HL-60 (cell line): ENCODE measurements around the gene HACD2.

Experiments used
- DNase-seq, 2 experiments: peaks; one replicate each; pipeline ENCODE4 v3.0.0-alpha.2; 2010 to 2020; ENCODE audit warnings: low read depth in 1 of 2, low spot score in 1 of 2
- H3K27ac ChIP-seq: fragments of 250-450 bp; sonication (Bioruptor Pico); replicated peaks from 2 replicates; pipeline ENCODE4 v1.5.1; 2020; ENCODE audit warnings: mild to moderate bottlenecking, moderate library complexity
- H3K27me3 ChIP-seq: fragments of 250-450 bp; sonication (Bioruptor Pico); 2 replicates; pipeline ENCODE4 v1.5.1; 2021; ENCODE audit warnings: mild to moderate bottlenecking, moderate library complexity; ENCODE audit not compliant: insufficient read depth, poor library complexity, severe bottlenecking
- H3K4me3 ChIP-seq: replicated peaks from 2 replicates; pipeline ENCODE4 v1.5.1; 2011; ENCODE audit warnings: mild to moderate bottlenecking, control low read depth, low read length; ENCODE audit not compliant: insufficient read depth
- GABPA ChIP-seq: IDR thresholded peaks from 2 replicates; pipeline ENCODE4 v1.6.1; 2012; ENCODE audit warnings: low read depth
- POLR2AphosphoS5 ChIP-seq: IDR thresholded peaks from 2 replicates; pipeline ENCODE4 v1.6.1; 2012; ENCODE audit warnings: low read depth
- SPI1 ChIP-seq: IDR thresholded peaks from 2 replicates; pipeline ENCODE4 v1.6.1; 2012; ENCODE audit warnings: low read depth, mild to moderate bottlenecking, borderline replicate concordance
- TF ChIP-seq, protein P1 (sequence below): IDR thresholded peaks from one replicate; pipeline ENCODE4 v1.5.1; 2011; ENCODE audit warnings: low read length, control low read depth, inconsistent platforms; ENCODE audit not compliant: insufficient read depth
- TF ChIP-seq, protein P2 (sequence below): IDR thresholded peaks from 2 replicates; pipeline ENCODE4 v1.6.1; 2012; ENCODE audit warnings: low read depth; ENCODE audit not compliant: insufficient replicate concordance

HACD2 gene

DNA sequence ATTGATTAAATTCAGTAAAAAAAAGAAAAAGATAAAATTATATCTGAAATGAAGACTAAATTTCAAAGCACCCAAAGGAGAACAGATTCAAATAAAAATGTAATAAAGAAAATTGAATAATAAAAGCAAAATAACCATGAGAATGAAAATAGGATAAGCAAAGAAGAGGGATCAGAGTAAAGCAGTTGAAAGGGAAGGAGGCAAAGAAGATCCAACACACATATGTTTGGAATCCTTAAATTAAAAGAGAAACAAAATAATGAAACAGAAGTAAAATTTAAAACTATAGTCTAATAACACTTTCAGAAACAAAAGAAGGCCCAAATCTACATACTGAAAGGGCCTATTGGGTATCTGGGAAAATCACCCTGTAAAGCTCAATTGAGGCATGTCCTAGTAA is 32.1 kb downstream of the HACD2 start:
- H3K4me3 ChIP-seq: no peak overlapping the region
- no peak overlapping the region for H3K27ac ChIP-seq
- DNase-seq: no peak
- no peaks in the 10 kb centered on the region for H3K27me3 ChIP-seq
- TF ChIP-seq, protein P1, sequence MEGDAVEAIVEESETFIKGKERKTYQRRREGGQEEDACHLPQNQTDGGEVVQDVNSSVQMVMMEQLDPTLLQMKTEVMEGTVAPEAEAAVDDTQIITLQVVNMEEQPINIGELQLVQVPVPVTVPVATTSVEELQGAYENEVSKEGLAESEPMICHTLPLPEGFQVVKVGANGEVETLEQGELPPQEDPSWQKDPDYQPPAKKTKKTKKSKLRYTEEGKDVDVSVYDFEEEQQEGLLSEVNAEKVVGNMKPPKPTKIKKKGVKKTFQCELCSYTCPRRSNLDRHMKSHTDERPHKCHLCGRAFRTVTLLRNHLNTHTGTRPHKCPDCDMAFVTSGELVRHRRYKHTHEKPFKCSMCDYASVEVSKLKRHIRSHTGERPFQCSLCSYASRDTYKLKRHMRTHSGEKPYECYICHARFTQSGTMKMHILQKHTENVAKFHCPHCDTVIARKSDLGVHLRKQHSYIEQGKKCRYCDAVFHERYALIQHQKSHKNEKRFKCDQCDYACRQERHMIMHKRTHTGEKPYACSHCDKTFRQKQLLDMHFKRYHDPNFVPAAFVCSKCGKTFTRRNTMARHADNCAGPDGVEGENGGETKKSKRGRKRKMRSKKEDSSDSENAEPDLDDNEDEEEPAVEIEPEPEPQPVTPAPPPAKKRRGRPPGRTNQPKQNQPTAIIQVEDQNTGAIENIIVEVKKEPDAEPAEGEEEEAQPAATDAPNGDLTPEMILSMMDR: no peak
- TF ChIP-seq GABPA: no peak
- TF ChIP-seq POLR2AphosphoS5: no peak

DNA sequence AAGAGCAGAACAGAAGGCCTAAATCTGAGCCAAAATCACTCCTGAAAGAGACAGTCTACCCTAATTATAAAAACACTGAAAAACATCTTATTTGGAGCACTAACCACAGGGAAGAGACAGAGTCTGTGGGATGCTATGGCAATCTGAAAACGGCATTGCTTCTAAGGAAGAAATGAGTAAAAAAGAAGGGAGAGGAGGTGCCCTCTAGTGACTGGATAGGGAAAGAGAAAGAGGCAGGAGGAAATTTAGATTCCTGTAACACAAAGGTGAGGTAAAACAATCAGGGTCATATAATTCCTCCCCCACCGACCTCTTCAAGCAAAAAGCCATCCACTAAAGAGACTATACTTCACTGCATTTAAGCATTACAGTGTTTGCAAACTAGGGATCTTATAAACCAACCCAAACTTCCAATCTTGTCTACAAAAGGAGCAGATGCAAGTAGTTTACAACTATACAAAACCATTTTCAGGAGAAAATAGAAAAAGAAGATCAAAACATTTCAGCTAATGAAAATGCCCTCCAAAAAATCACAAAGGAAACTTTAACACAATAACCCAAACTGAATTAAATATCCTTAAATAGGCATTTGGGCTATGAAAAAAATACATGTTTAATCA is 32.6 kb downstream of the HACD2 start:
- Histone ChIP-seq H3K4me3 (no peak overlapping the region), H3K27ac (no peak overlapping the region), H3K27me3 (no peaks in the 10 kb centered on the region)
- TF ChIP-seq, protein P2, sequence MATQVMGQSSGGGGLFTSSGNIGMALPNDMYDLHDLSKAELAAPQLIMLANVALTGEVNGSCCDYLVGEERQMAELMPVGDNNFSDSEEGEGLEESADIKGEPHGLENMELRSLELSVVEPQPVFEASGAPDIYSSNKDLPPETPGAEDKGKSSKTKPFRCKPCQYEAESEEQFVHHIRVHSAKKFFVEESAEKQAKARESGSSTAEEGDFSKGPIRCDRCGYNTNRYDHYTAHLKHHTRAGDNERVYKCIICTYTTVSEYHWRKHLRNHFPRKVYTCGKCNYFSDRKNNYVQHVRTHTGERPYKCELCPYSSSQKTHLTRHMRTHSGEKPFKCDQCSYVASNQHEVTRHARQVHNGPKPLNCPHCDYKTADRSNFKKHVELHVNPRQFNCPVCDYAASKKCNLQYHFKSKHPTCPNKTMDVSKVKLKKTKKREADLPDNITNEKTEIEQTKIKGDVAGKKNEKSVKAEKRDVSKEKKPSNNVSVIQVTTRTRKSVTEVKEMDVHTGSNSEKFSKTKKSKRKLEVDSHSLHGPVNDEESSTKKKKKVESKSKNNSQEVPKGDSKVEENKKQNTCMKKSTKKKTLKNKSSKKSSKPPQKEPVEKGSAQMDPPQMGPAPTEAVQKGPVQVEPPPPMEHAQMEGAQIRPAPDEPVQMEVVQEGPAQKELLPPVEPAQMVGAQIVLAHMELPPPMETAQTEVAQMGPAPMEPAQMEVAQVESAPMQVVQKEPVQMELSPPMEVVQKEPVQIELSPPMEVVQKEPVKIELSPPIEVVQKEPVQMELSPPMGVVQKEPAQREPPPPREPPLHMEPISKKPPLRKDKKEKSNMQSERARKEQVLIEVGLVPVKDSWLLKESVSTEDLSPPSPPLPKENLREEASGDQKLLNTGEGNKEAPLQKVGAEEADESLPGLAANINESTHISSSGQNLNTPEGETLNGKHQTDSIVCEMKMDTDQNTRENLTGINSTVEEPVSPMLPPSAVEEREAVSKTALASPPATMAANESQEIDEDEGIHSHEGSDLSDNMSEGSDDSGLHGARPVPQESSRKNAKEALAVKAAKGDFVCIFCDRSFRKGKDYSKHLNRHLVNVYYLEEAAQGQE: no peak
- TF ChIP-seq, protein P1: peak; percentile 49
- TF ChIP-seq SPI1: no peak
- TF ChIP-seq GABPA: no peak
- TF ChIP-seq POLR2AphosphoS5: no peak
- no peak for DNase-seq

DNA sequence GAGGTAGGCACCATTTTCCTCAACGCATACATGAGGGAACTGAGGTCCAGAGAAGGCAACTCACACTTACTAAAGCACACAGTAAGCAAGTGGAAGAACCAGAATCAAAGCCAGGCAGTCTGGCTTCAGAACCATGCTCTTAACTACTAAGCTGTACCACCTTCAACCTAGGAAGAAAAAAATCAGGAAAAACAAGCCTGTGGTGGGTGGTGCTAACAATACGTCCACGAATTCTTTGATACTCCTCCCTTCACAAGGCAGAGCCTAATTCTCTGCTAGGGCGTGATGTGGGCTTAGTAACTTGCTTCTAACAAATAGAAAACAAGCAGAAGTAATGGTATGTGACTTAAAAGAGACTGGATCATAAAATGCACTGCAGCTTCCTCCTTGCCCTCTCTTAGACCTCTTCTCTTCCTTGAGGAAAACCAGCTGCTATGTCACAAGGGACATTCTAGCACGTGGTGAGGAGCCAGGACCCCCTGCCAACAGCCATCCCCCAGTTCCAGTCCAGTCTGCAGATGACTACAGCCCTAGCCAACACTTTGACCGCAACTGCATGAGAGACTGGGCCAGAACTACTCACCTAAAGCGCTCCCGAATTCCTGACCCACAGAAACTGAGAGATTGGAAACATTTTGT is 36.9 kb downstream of the HACD2 start:
- Histone ChIP-seq H3K27ac (no peak overlapping the region), H3K27me3 (no peaks in the 10 kb centered on the region), H3K4me3 (no peak overlapping the region)
- no peak for DNase-seq
- TF ChIP-seq, protein P2: no peak
- no peak for TF ChIP-seq GABPA
- no peak for TF ChIP-seq SPI1
- TF ChIP-seq, protein P1: no peak
- TF ChIP-seq POLR2AphosphoS5: no peak
